T-helper 9 cell (primary cell): Measurements from ENCODE around the gene MRPL19.
"Not testable (repeated sequence)": the region's sequence is repeated elsewhere in the genome, so short reads cannot be mapped to it uniquely, and the experiment has no call there.

Experiments used
- DNase-seq: peaks from one replicate; pipeline ENCODE4 v3.0.0-alpha.2; 2020

Gene MRPL19

GRCh38 chr2:75675908-75676307, 29.3 kb downstream of the MRPL19 start:
- DNase-seq, result no peak

- DNase-seq, result no peak
Measured at GRCh38 chr2:75676464-75676863, 29.9 kb downstream of the MRPL19 start.

- DNase-seq, result no peak
Measured at GRCh38 chr2:75679556-75679955, 33.0 kb downstream of the MRPL19 start.

DNA sequence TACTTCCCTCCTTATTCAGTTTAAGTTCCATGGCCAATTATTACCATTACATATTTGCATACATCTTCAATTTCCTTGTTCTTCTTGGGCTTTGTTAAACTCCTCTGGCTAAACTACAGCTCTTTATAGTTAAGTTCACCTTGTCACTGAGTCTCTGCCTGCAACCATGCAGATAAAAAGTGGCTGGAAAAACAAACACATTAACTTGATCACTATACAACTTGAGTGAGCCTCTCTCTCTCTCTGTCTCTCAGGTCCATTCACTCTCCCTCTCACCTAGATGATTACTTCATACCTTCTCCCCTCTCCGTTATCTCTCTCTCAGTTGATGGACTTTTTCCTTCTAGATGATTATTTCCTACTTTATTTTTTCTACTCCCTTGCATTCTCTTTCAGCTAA, 33.8 kb downstream of the MRPL19 start:
- DNase-seq, result no peak

- not testable (repeated sequence) for DNase-seq
Measured at GRCh38 chr2:75683430-75683829, 36.8 kb downstream of the MRPL19 start.

DNA sequence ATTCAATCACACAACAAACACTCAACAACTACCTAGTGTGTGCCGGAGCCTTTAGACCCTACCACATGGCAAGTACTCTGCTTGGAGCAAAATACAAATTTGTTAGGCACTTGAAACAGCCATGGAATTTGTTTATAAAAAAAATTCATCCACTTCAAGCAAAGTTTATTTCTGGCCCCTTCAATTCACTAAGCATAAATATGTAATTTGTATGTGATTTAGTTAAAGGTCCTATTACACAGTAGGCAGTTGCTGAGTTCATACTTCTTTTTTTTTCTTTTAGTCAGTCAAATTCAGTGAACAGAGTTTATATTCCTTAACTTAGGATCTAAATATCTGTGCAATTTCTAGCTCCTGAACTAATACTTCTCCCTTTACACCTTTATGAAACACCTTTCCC, 41.6 kb downstream of the MRPL19 start:
- DNase-seq, result no peak

DNA sequence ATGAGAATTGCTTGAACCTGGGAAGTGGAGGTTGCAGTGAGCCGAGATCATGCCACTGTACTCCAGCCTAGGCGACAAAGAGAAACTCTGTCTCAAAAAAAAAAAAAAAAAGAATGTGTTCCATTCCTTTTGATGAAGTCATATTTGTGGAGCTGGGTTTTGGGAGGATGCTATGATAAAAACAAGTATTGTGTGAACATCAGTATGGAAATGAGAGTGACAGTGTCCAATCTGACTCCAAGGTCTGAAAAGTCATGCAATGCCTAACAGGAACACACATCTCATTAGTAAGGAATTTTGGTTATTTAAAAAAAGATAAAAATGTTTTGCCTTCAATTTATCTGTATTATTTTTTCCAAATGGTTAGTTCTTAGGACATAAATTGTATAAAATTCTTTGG, 52.3 kb downstream of the MRPL19 start:
- DNase-seq, result no peak

DNA sequence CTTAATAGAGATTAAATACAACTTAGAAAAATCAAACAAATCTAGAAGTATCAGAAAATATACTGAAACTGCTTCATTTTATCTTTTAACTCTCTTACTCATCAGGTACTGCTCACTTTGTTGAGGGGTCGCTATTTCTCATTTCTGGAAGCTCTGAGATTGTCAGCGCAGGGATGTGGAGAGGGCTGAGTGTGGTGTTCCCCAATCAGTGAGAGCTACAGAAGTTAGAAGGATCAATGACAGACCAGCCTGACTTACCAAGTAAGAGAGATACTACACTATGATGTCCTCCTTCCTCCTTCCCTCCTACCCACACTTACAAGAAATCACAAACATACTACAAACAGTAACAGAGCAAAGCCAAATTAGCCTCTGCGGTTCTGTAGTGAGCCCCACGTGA, 56.0 kb downstream of the MRPL19 start:
- no peak for DNase-seq

DNA sequence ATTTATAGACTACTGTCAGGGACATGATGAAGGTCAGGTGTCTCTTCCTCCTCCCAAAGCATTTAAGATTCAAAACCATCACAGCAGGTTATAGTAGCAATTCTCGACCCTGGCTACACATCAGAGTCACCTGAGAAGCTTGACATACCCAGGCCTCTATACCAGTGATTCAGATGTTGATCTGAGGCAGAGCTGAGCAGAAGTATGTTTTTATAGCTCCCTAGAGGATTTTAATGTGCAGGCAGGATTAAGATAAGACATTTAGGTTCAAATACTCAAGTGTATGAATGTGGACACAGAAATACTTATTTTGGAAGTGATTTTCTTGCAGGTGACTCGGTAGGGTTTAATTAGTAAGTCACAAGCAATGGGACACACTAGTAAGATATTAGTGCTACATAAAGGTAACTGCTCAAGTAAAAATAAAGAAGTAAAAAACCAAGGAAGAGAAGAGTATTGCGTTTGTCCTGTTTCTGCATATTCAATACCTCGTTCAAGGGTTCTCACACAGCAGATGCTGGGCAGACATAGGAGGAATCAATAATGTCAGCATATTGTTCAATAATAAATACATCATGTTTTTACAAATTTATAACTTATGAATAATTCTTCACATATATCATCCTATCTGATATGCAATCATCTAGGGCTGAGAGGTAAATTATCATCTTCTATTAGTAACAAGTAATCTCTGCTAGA, 57.2 kb downstream of the MRPL19 start:
- no peak for DNase-seq

DNA sequence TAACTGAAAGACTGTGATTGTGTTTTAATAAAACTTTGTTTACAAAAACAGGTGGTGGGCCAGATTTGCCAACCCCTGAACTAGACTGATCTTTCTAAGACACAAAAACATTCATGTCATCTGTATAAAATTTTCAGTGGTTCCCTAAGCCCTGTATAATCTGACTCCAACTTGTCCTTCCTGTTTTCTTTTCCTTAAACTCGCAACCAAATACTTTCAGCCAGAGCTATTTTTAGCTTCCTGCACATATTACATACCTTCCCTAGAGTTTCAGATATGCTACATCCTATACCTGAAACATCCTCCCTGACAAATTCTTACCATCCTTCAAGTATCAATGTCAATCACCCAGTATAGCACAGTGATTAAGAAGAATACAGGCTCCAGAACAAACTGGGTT, 59.3 kb downstream of the MRPL19 start:
- DNase-seq, result no peak

DNA sequence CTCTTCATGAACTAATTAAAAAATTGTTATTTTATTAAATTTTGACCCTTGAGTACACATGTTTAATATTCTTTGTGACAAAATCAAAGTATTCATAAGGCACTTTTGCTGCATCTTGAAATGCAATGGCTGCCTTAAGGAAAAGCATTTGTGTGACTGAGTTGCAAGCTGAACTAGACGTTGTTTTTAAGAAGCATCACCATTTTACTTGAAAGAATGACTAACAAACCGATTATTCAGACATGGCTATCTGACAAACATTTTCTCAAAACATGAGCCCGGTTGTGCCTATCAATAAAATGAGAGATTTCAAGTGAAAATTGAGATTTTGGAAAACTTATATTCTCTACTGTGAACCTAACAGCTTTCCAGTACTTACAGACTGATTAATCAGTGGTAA, 61.3 kb downstream of the MRPL19 start:
- no peak for DNase-seq

GRCh38 chr2:75709297-75709696, 62.7 kb downstream of the MRPL19 start:
- DNase-seq, result no peak

DNA sequence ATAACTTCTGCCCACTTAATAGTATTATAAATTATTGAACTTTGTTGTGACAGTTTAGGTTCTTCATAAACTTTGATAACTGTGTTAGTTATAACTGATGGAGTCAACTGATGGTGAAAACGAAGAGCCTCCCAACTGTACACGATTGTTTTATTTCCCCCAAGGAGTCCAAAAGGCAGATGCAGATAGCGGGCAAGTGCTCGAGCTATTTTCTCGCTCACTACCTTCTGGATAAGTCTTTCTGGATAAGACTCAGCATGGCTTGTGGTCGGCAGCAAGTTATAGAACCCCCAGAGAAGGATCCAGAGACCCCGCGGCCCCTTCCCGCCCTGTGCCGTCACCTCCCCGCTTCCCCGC, 63.6 kb downstream of the MRPL19 start:
- DNase-seq, result no peak

DNA sequence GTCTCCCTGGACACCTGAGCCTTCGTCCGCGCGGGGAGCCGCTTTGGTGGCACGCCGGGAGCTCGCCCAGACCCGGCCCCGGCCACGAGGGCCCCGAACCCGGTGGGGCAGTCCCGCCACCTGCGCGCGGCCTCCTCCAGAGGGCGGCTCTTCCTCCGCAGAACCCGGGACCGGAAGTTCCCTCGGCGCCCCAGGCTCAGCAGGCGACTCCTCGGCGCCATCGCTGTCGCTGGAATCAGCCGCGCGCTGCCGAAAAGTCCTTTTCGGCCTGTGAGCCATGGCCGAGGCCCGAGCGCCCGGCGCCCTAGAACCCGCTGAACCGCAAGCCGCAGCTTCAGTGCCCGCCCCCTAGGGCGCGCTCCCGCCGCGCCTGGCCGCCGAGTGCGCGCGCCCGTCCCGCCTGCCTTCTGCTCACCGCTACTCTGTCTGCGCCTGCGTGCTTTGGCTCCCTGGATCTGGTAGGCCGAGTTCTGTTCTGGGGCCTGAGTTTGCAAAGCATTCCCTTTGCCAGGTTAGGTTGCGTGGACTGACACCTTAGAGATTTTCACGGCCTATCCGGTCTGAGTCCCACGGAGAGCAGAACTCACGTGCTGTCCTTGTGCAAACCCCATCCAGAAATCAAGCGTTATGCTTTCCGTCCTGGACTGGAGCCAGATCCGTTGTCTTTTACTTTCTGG, 64.1 kb downstream of the MRPL19 start, which contains the start of gene GCFC2:
Gene GCFC2, minus strand, starts transcription at position 339 of the 677 bp plus-strand sequence. Its CDS starts 60 bp downstream, at position 279.
- peak; percentile 72 for DNase-seq

- DNase-seq, result not testable (repeated sequence)
Measured at GRCh38 chr2:75711590-75711989, 65.0 kb downstream of the MRPL19 start.

DNA sequence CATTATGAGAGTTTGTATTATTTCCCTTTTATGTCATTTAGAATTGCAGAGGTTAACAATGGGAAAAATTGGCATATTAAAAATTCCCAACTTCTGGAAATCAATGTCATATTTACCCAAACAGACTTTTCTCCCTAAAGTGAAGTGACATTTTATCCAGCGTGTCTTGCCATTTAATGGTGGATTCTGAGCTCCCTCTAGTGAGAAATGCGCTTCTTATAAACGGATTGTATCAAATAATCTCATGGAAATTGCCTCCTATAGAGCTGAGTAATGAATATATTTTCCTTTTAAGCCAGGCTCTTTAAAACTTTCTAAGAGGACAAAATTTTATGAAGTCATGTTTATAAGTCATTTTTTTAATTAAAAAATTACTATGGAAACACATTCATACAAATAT, 69.8 kb downstream of the MRPL19 start:
- DNase-seq, result no peak

DNA sequence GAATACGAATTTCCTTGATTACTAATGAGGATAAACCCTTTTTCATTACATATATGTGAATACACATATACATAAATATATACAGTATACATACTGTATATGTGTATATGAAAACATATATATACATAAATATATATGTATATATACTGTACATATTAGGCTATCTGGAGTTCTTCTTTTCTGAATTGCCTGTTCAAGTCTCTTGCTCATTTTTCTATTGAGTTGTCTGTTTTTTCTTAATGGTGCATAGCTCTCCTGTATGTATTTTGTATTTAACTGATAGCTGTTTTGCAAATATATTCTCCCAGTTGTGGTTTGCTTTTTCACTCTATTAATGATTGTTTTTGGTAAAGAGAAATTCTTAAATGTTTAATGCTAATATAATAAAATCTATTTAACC, 73.0 kb downstream of the MRPL19 start:
- no peak for DNase-seq

DNA sequence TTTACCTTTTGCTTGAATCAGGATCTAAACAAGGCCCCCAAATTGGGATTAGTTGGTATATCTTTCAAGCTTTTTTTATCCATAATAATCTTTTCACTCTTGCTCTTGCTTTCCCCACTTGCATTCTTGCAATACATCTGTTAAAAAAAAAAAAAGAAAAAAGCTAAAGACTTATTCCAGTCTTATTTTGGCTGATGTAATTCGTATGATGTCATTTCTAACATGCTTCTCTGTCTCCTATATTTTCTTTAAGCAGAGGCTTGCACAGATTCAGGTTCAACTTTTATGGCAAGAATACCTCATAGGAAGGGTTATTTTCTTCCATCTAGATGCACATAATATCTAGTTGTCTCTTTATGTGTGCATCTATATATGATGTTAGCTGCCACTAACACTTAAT, 73.9 kb downstream of the MRPL19 start:
- no peak for DNase-seq

GRCh38 chr2:75722687-75723086, 76.1 kb downstream of the MRPL19 start:
- DNase-seq, result no peak

- no peak for DNase-seq
Measured at GRCh38 chr2:75728614-75729419, 82.2 kb downstream of the MRPL19 start.

GRCh38 chr2:75729861-75730260, 83.3 kb downstream of the MRPL19 start:
- no peak for DNase-seq

- no peak for DNase-seq
Measured at GRCh38 chr2:75736276-75736675, 89.7 kb downstream of the MRPL19 start.

- no peak for DNase-seq
Measured at GRCh38 chr2:75737961-75738360, 91.4 kb downstream of the MRPL19 start.
